SK-N-SH treated with all-trans-retinoic acid at 6 μM for 48 hours (cell line): ENCODE data around the gene SSU72.
"Not testable (repeated sequence)": the region's sequence is repeated elsewhere in the genome, so short reads cannot be mapped to it uniquely, and the experiment has no call there.

Source experiments
- ATAC-seq: fragments of 200-7000 bp; cut with Tn5 transposase; 3 replicates; pipeline ENCODE4 v1.9.1; 2020; ENCODE audit warnings: mild to moderate bottlenecking, moderate library complexity
- ARNTL ChIP-seq: fragments of 450-650 bp; formaldehyde crosslinking; IDR thresholded peaks from 2 replicates; pipeline ENCODE4 v1.5.0; 2020; ENCODE audit warnings: low read depth, mild to moderate bottlenecking, moderate library complexity, borderline replicate concordance
- BACH2 ChIP-seq: fragments of 250-450 bp; sonication (Bioruptor Pico); IDR thresholded peaks from 2 replicates; pipeline ENCODE4 v1.9.0; 2021; ENCODE audit warnings: mild to moderate bottlenecking, borderline replicate concordance
- CREB5 ChIP-seq: fragments of 250-450 bp; sonication (Bioruptor Pico); IDR thresholded peaks from 2 replicates; pipeline ENCODE4 v1.5.1; 2020; ENCODE audit warnings: low read depth, mild to moderate bottlenecking, moderate library complexity
- CSDC2 ChIP-seq: fragments of 250-450 bp; sonication (Bioruptor Pico); IDR thresholded peaks from 2 replicates; pipeline ENCODE4 v1.5.0; 2020; ENCODE audit warnings: mild to moderate bottlenecking, moderate library complexity
- CSRNP3 ChIP-seq: fragments of 250-450 bp; sonication (Bioruptor Pico); IDR thresholded peaks from 2 replicates; pipeline ENCODE4 v1.5.1; 2021; ENCODE audit warnings: mild to moderate bottlenecking, moderate library complexity
- ESRRG ChIP-seq: fragments of 250-450 bp; sonication (Bioruptor Pico); IDR thresholded peaks from 2 replicates; pipeline ENCODE4 v1.6.1; 2021; ENCODE audit warnings: mild to moderate bottlenecking
- GLIS3 ChIP-seq: fragments of 250-450 bp; sonication (Bioruptor Pico); IDR thresholded peaks from 2 replicates; pipeline ENCODE4 v1.5.0; 2020; ENCODE audit warnings: mild to moderate bottlenecking, moderate library complexity
- ISL1 ChIP-seq: fragments of 250-450 bp; sonication (Bioruptor Pico); IDR thresholded peaks from 2 replicates; pipeline ENCODE4 v2.1.2; 2022; ENCODE audit warnings: mild to moderate bottlenecking, moderate library complexity
- OSR1 ChIP-seq: fragments of 250-450 bp; sonication (Bioruptor Pico); IDR thresholded peaks from 2 replicates; pipeline ENCODE4 v1.8.0; 2022; ENCODE audit warnings: moderate library complexity, mild to moderate bottlenecking, inconsistent platforms
- PATZ1 ChIP-seq: fragments of 250-450 bp; sonication (Bioruptor Pico); IDR thresholded peaks from 2 replicates; pipeline ENCODE4 v1.8.0; 2020; ENCODE audit warnings: mild to moderate bottlenecking, moderate library complexity, borderline replicate concordance
- POU6F1 ChIP-seq: fragments of 250-450 bp; sonication (Bioruptor Pico); IDR thresholded peaks from 2 replicates; pipeline ENCODE4 v1.8.0; 2021; ENCODE audit warnings: low read depth, mild to moderate bottlenecking, moderate library complexity, borderline replicate concordance
- PPARA ChIP-seq: fragments of 250-450 bp; sonication (Bioruptor Pico); IDR thresholded peaks from 2 replicates; pipeline ENCODE4 v1.5.0; 2020; ENCODE audit warnings: mild to moderate bottlenecking, borderline replicate concordance
- RARB ChIP-seq: fragments of 250-450 bp; sonication (Bioruptor Pico); IDR thresholded peaks from 2 replicates; pipeline ENCODE4 v1.8.0; 2021; ENCODE audit warnings: mild to moderate bottlenecking, moderate library complexity
- SNAI2 ChIP-seq: fragments of 250-450 bp; sonication (Bioruptor Pico); IDR thresholded peaks from 2 replicates; pipeline ENCODE4 v1.5.0; 2020; ENCODE audit warnings: mild to moderate bottlenecking, moderate library complexity
- TCF4 ChIP-seq: fragments of 250-450 bp; sonication (Bioruptor Pico); IDR thresholded peaks from 2 replicates; pipeline ENCODE4 v1.8.0; 2021; ENCODE audit warnings: mild to moderate bottlenecking, moderate library complexity, borderline replicate concordance
- TOX ChIP-seq: fragments of 250-450 bp; sonication (Bioruptor Pico); IDR thresholded peaks from 2 replicates; pipeline ENCODE4 v1.8.0; 2021; ENCODE audit warnings: mild to moderate bottlenecking, moderate library complexity, borderline replicate concordance
- TSHZ2 ChIP-seq: fragments of 250-450 bp; sonication (Bioruptor Pico); IDR thresholded peaks from 2 replicates; pipeline ENCODE4 v1.5.0; 2020; ENCODE audit warnings: mild to moderate bottlenecking, moderate library complexity
- ZC3H10 ChIP-seq: fragments of 250-450 bp; sonication (Bioruptor Pico); IDR thresholded peaks from 2 replicates; pipeline ENCODE4 v1.5.1; 2021; ENCODE audit warnings: mild to moderate bottlenecking, moderate library complexity
- ZFP3 ChIP-seq: fragments of 250-450 bp; sonication (Bioruptor Pico); IDR thresholded peaks from 2 replicates; pipeline ENCODE4 v1.5.0; 2020; ENCODE audit warnings: mild to moderate bottlenecking, moderate library complexity
- ZFP30 ChIP-seq: fragments of 450-650 bp; formaldehyde crosslinking; IDR thresholded peaks from 2 replicates; pipeline ENCODE4 v1.5.0; 2022; ENCODE audit warnings: mild to moderate bottlenecking, moderate library complexity
- ZNF565 ChIP-seq: fragments of 450-650 bp; formaldehyde crosslinking; conservative IDR thresholded peaks from 2 replicates; pipeline ENCODE4 v1.5.0; 2020; ENCODE audit warnings: low read depth, mild to moderate bottlenecking, moderate library complexity
- ZNF70 ChIP-seq: fragments of 450-650 bp; formaldehyde crosslinking; IDR thresholded peaks from 2 replicates; pipeline ENCODE4 v1.5.0; 2020; ENCODE audit warnings: mild to moderate bottlenecking, moderate library complexity

SSU72 gene

GRCh38 chr1:1536019-1536937 is 38.4 kb downstream of the SSU72 start (continued):
- TF ChIP-seq CREB5 (CRISPR knock-in tag) (no peak), ARNTL (no peak)

GRCh38 chr1:1535201-1536018 is 39.3 kb downstream of the SSU72 start:
- ATAC-seq, result no peak
- no peak for TF ChIP-seq OSR1
- TF ChIP-seq ISL1, result no peak
- no peak for TF ChIP-seq CSRNP3 (CRISPR knock-in tag)
- no peak for TF ChIP-seq TSHZ2 (CRISPR knock-in tag)
- no peak for TF ChIP-seq ZFP30 (CRISPR knock-in tag)
- TF ChIP-seq ZC3H10, result no peak
- TF ChIP-seq ZFP3 (CRISPR knock-in tag), result no peak
- no peak for TF ChIP-seq PPARA (CRISPR knock-in tag)
- no peak for TF ChIP-seq ESRRG (CRISPR knock-in tag)
- TF ChIP-seq SNAI2, result no peak
- no peak for TF ChIP-seq GLIS3
- no peak for TF ChIP-seq RARB (CRISPR knock-in tag)
- TF ChIP-seq ZNF565, result no peak
- no peak for TF ChIP-seq TCF4 (CRISPR knock-in tag)
- TF ChIP-seq POU6F1 (CRISPR knock-in tag), result no peak
- TF ChIP-seq PATZ1 (CRISPR knock-in tag), result no peak
- TF ChIP-seq CSDC2, result no peak
- no peak for TF ChIP-seq ARNTL

- no peak for ATAC-seq
- TF ChIP-seq ARNTL, result no peak
- TF ChIP-seq GLIS3, result no peak
- TF ChIP-seq CREB5 (CRISPR knock-in tag), result no peak
- no peak for TF ChIP-seq BACH2 (CRISPR knock-in tag)
- TF ChIP-seq ZFP30 (CRISPR knock-in tag), result no peak
- no peak for TF ChIP-seq ZNF70 (CRISPR knock-in tag)
- no peak for TF ChIP-seq PPARA (CRISPR knock-in tag)
- TF ChIP-seq POU6F1 (CRISPR knock-in tag), result no peak
- no peak for TF ChIP-seq TOX (CRISPR knock-in tag)
Observed at GRCh38 chr1:1534401-1535154, 40.1 kb downstream of the SSU72 start.

GRCh38 chr1:1533894-1534291 is 40.8 kb downstream of the SSU72 start:
- ATAC-seq, result not testable (repeated sequence)
